Vagina (tissue), 2 donors: ENCODE data around the gene TBCEL. TPM values are rescaled to one million over a fixed set of nuclear protein-coding genes. Genes with fewer than 3 reads are reported as not detected.

Experiments
- DNase-seq, 2 donors: peaks; one replicate each; pipeline ENCODE4 v3.0.0-alpha.2; 2017; ENCODE audit errors: extremely low spot score in 2 of 2
- H3K27ac ChIP-seq: fragments of 200-600 bp; sonication (generic); one replicate; pipeline ENCODE4 v1.5.1; 2019
- H3K27me3 ChIP-seq: fragments of 200-600 bp; sonication (generic); one replicate; pipeline ENCODE4 v1.5.1; 2019
- H3K36me3 ChIP-seq, 2 donors: fragments of 200-600 bp; sonication (generic); one replicate each; pipeline ENCODE4 v1.5.1; 2017 to 2019
- H3K4me1 ChIP-seq: fragments of 200-600 bp; sonication (generic); one replicate; pipeline ENCODE4 v1.5.1; 2019
- H3K4me3 ChIP-seq, 2 donors: fragments of 200-600 bp; sonication (generic); 1 replicate in 1 of 2; 2 replicates in 1 of 2; pipeline ENCODE4 v1.5.1; 2016 to 2019
- H3K9me3 ChIP-seq: fragments of 200-600 bp; sonication (generic); one replicate; pipeline ENCODE4 v1.5.1; 2019
- CTCF ChIP-seq, 3 experiments: fragments of 450-650 bp in 2 of 3; fragments of 200-600 bp in 1 of 3; sonication (generic) in 1 of 3; IDR thresholded peaks; one replicate each; pipeline ENCODE4 v1.5.1; 2017 to 2019; ENCODE audit warnings: antibody characterized with exemption in 3 of 3, mild to moderate bottlenecking in 2 of 3, moderate library complexity in 2 of 3
- POLR2A ChIP-seq, 2 donors: fragments of 450-650 bp; IDR thresholded peaks; one replicate each; pipeline ENCODE4 v1.6.1; 2017; ENCODE audit warnings: antibody characterized with exemption in 2 of 2, mild to moderate bottlenecking in 2 of 2, moderate library complexity in 2 of 2
- POLR2AphosphoS5 ChIP-seq, 2 donors: sonication (generic); formaldehyde crosslinking; IDR thresholded peaks; one replicate each; pipeline ENCODE4 v1.9.0; 2017; ENCODE audit warnings: antibody characterized with exemption in 2 of 2, mild to moderate bottlenecking in 2 of 2, low read depth in 1 of 2; ENCODE audit not compliant: insufficient read depth in 1 of 2
- intact Hi-C: fragments of 100-400 bp; cut with DNase I; formaldehyde crosslinking; loops from one replicate; pipeline ENCODE4 v1.15.1; 2023
- total RNA-seq: library from RNA; depleted of rRNA; stranded (reverse); fragments of >200 nt; gene quantifications from one replicate; pipeline ENCODE4 v1.2.3, GENCODE V29; 2016

Gene TBCEL
- total RNA-seq, 1 donor from 2014 or later = 19.2 TPM

- TF ChIP-seq CTCF (IDR thresholded peaks at IDR 0.05) = no peak
- TF ChIP-seq POLR2A (IDR thresholded peaks at IDR 0.05) = no peak
- no peak for TF ChIP-seq POLR2AphosphoS5 (IDR thresholded peaks at IDR 0.05; ENCODE audit: insufficient read depth in 1 of 2, low read depth in 1 of 2)
- Histone ChIP-seq H3K4me1 (peaks cover 28% of the 10 kb centered on the region), H3K27me3 (no peaks in the 10 kb centered on the region), H3K27ac (no peak overlapping the region), H3K4me3 (no peak overlapping the region), H3K9me3 (no peaks in the 10 kb centered on the region), H3K36me3 (no peaks in the 10 kb centered on the region)
- no peak for DNase-seq
- intact Hi-C loops = no loop called here
Observed at GRCh38 chr11:121106812-121107211, 82.9 kb downstream of the TBCEL start.

GRCh38 chr11:121108413-121108812, 84.5 kb downstream of the TBCEL start:
- intact Hi-C loops = no loop called here
- H3K27ac ChIP-seq = no peak overlapping the region

GRCh38 chr11:121109471-121109870, 85.6 kb downstream of the TBCEL start:
- peaks cover 24% of the 10 kb centered on the region for H3K4me1 ChIP-seq
- no peak overlapping the region for H3K27ac ChIP-seq
- H3K36me3 ChIP-seq = no peaks in the 10 kb centered on the region
- H3K4me3 ChIP-seq = no peak overlapping the region
- TF ChIP-seq POLR2A (IDR thresholded peaks at IDR 0.05) = no peak
- TF ChIP-seq POLR2AphosphoS5 (IDR thresholded peaks at IDR 0.05; ENCODE audit: insufficient read depth in 1 of 2, low read depth in 1 of 2) = no peak
- TF ChIP-seq CTCF (IDR thresholded peaks at IDR 0.05) = no peak
- DNase-seq = no peak
- no peaks in the 10 kb centered on the region for H3K27me3 ChIP-seq
- intact Hi-C loops = no loop called here
- H3K9me3 ChIP-seq = no peaks in the 10 kb centered on the region

More at GRCh38 chr11:121108413-121108812, 84.5 kb downstream of the TBCEL start:
- peak in 1 of 2 donors; percentile 64 for DNase-seq
- Histone ChIP-seq H3K27me3 (no peaks in the 10 kb centered on the region), H3K36me3 (no peaks in the 10 kb centered on the region), H3K4me3 (no peak overlapping the region), H3K9me3 (no peaks in the 10 kb centered on the region), H3K4me1 (peaks cover 28% of the 10 kb centered on the region)
- TF ChIP-seq POLR2A (IDR thresholded peaks at IDR 0.05) = no peak
- no peak for TF ChIP-seq CTCF (IDR thresholded peaks at IDR 0.05)
- no peak for TF ChIP-seq POLR2AphosphoS5 (IDR thresholded peaks at IDR 0.05; ENCODE audit: insufficient read depth in 1 of 2, low read depth in 1 of 2)

- H3K36me3 ChIP-seq = no peaks in the 10 kb centered on the region
- peak in 1 of 2 donors; percentile 42 for DNase-seq
- H3K27me3 ChIP-seq = no peaks in the 10 kb centered on the region
- no peak overlapping the region for H3K4me3 ChIP-seq
- no peaks in the 10 kb centered on the region for H3K9me3 ChIP-seq
- no peak overlapping the region for H3K27ac ChIP-seq
- intact Hi-C loops = no loop called here
- TF ChIP-seq POLR2A (IDR thresholded peaks at IDR 0.05) = no peak
- TF ChIP-seq POLR2AphosphoS5 (IDR thresholded peaks at IDR 0.05; ENCODE audit: insufficient read depth in 1 of 2, low read depth in 1 of 2) = no peak
- no peak for TF ChIP-seq CTCF (IDR thresholded peaks at IDR 0.05)
- H3K4me1 ChIP-seq = peaks cover 21% of the 10 kb centered on the region
Observed at GRCh38 chr11:121109916-121110586, 86.1 kb downstream of the TBCEL start.
